IMR-90 (cell line): Measurements from ENCODE around the gene MUC5AC. TPM values are rescaled to one million over a fixed set of nuclear protein-coding genes. Genes with fewer than 3 reads are reported as not detected.

Experiments
- ATAC-seq: fragments of 200-7000 bp; cut with Tn5 transposase; 2 replicates; pipeline ENCODE4 v1.9.1; 2020; ENCODE audit warnings: low read depth, mild to moderate bottlenecking, moderate library complexity
- BruUV-seq: library from RNA; stranded (reverse); fragments of 400-500 nt; replicated peaks from 2 replicates; lab custom pipeline; 2021; lab: Mats Ljungman, UMichigan
- CTCF ChIA-PET: fragments of 300-600 bp; formaldehyde crosslinking; extraction: SDS; loops from one replicate; lab custom pipeline; 2021; ENCODE audit warnings: antibody characterized with exemption; lab: Yijun Ruan, JAX
- POLR2A ChIA-PET: fragments of 300-600 bp; sonication (Branson Sonifier 250); formaldehyde crosslinking; loops from one replicate; lab custom pipeline; 2022; ENCODE audit warnings: antibody characterized with exemption; ENCODE audit not compliant: unreplicated experiment; lab: Charles Lee
- DNase-seq: peaks from one replicate; pipeline ENCODE4 v3.0.0; 2013
- H2AFZ ChIP-seq: replicated peaks from 2 replicates; pipeline ENCODE3; 2013; ENCODE audit warnings: low read length, mild to moderate bottlenecking; ENCODE audit not compliant: poor library complexity
- H2AK5ac ChIP-seq: 2 replicates; pipeline ENCODE4 v1.6.1; 2013; ENCODE audit warnings: low read depth, low read length, inconsistent platforms
- H2AK9ac ChIP-seq: replicated peaks from 2 replicates; pipeline ENCODE3; 2013; ENCODE audit warnings: mild to moderate bottlenecking, low read depth, low read length, moderate library complexity; ENCODE audit not compliant: poor library complexity
- H2BK120ac ChIP-seq: 2 replicates; pipeline ENCODE4 v1.6.1; 2013; ENCODE audit warnings: low read depth, low read length, inconsistent platforms
- H2BK15ac ChIP-seq: 3 replicates; pipeline ENCODE4 v1.6.1; 2013; ENCODE audit warnings: low read depth, low read length, inconsistent platforms
- H2BK20ac ChIP-seq: 2 replicates; pipeline ENCODE4 v1.6.1; 2013; ENCODE audit warnings: low read depth, mild to moderate bottlenecking, inconsistent platforms, low read length, moderate library complexity
- H2BK5ac ChIP-seq: 2 replicates; pipeline ENCODE4 v1.6.1; 2013; ENCODE audit warnings: mild to moderate bottlenecking, low read depth, low read length, inconsistent platforms; ENCODE audit not compliant: poor library complexity, severe bottlenecking
- H3K14ac ChIP-seq: replicated peaks from 2 replicates; pipeline ENCODE4 v1.6.1; 2013; ENCODE audit warnings: low read depth, low read length, inconsistent platforms
- H3K18ac ChIP-seq: 2 replicates; pipeline ENCODE4 v1.6.1; 2013; ENCODE audit warnings: low read depth, low read length, control low read depth
- H3K23ac ChIP-seq: 2 replicates; pipeline ENCODE4 v1.6.1; 2013; ENCODE audit warnings: low read depth, low read length, inconsistent platforms
- H3K27ac ChIP-seq: 2 replicates; pipeline ENCODE4 v1.5.1; 2013; ENCODE audit warnings: mild to moderate bottlenecking, control low read depth, low read length; ENCODE audit not compliant: insufficient read depth
- H3K27me3 ChIP-seq: 2 replicates; pipeline ENCODE4 v1.6.1; 2013; ENCODE audit warnings: low read length; ENCODE audit not compliant: control insufficient read depth, insufficient read depth
- H3K36me3 ChIP-seq: 2 replicates; pipeline ENCODE4 v1.6.1; 2013; ENCODE audit warnings: low read length, mixed read lengths; ENCODE audit not compliant: control insufficient read depth, insufficient read depth
- H3K4ac ChIP-seq: 2 replicates; pipeline ENCODE4 v1.6.1; 2013; ENCODE audit warnings: low read depth, low read length, inconsistent platforms
- H3K4me1 ChIP-seq: 2 replicates; pipeline ENCODE4 v1.6.1; 2013; ENCODE audit warnings: low read length, mixed read lengths; ENCODE audit not compliant: control insufficient read depth, insufficient read depth
- H3K4me2 ChIP-seq: 2 replicates; pipeline ENCODE4 v1.6.1; 2013; ENCODE audit warnings: low read depth, mild to moderate bottlenecking, control low read depth, low read length, moderate library complexity
- H3K4me3 ChIP-seq: 2 replicates; pipeline ENCODE4 v1.5.1; 2013; ENCODE audit warnings: low read depth, mild to moderate bottlenecking, control low read depth, low read length, moderate library complexity; ENCODE audit not compliant: insufficient read depth
- H3K56ac ChIP-seq: 2 replicates; pipeline ENCODE4 v1.6.1; 2013; ENCODE audit warnings: low read length, inconsistent platforms; ENCODE audit not compliant: insufficient read depth; ENCODE audit errors: extremely low read depth
- H3K79me1 ChIP-seq, 2 experiments: 2 replicates each; pipeline ENCODE4 v1.6.1; 2013; ENCODE audit warnings: low read length in 2 of 2, inconsistent platforms in 1 of 2, low read depth in 1 of 2
- H3K9ac ChIP-seq: 2 replicates; pipeline ENCODE4 v1.6.1; 2013; ENCODE audit warnings: low read depth, low read length, control low read depth
- H3K9me1 ChIP-seq: 2 replicates; pipeline ENCODE4 v1.6.1; 2013; ENCODE audit warnings: low read length, inconsistent platforms; ENCODE audit not compliant: insufficient read depth
- H3K9me3 ChIP-seq: 2 replicates; pipeline ENCODE4 v1.6.1; 2013; ENCODE audit warnings: low read length; ENCODE audit not compliant: control insufficient read depth, insufficient read depth
- H4K20me1 ChIP-seq: 2 replicates; pipeline ENCODE4 v1.6.1; 2013; ENCODE audit warnings: low read length, inconsistent platforms; ENCODE audit not compliant: insufficient read depth
- H4K5ac ChIP-seq: 2 replicates; pipeline ENCODE4 v1.6.1; 2013; ENCODE audit warnings: mild to moderate bottlenecking, low read depth, low read length, control low read depth
- H4K8ac ChIP-seq, 2 experiments: 2 replicates each; pipeline ENCODE4 v1.6.1; 2013; ENCODE audit warnings: low read depth in 2 of 2, low read length in 2 of 2, control low read depth in 1 of 2, inconsistent platforms in 1 of 2
- H4K91ac ChIP-seq: 2 replicates; pipeline ENCODE4 v1.6.1; 2013; ENCODE audit warnings: low read depth, low read length, inconsistent platforms; ENCODE audit not compliant: insufficient read depth
- CEBPB ChIP-seq: IDR thresholded peaks from 2 replicates; pipeline ENCODE4 v1.6.1; 2012; ENCODE audit warnings: low read depth, low read length, improper control_type of control experiment
- CTCF ChIP-seq: conservative IDR thresholded peaks from 2 replicates; pipeline ENCODE4 v1.5.1; 2012; ENCODE audit warnings: mild to moderate bottlenecking, low read depth, low read length, improper control_type of control experiment
- FOS ChIP-seq: fragments of 150-350 bp; IDR thresholded peaks from 2 replicates; pipeline ENCODE4 v1.6.1; 2016; ENCODE audit warnings: low read depth, low read length
- MAFK ChIP-seq: IDR thresholded peaks from 2 replicates; pipeline ENCODE4 v1.6.1; 2012; ENCODE audit warnings: low read depth, low read length, improper control_type of control experiment
- MXI1 ChIP-seq: IDR thresholded peaks from 2 replicates; pipeline ENCODE4 v1.6.1; 2012; ENCODE audit warnings: low read depth, mild to moderate bottlenecking, low read length, moderate library complexity, borderline replicate concordance
- NFE2L2 ChIP-seq: fragments of 150-350 bp; IDR thresholded peaks from 2 replicates; pipeline ENCODE4 v1.6.1; 2016; ENCODE audit warnings: low read depth, mild to moderate bottlenecking, low read length
- POLR2A ChIP-seq: IDR thresholded peaks from 2 replicates; pipeline ENCODE4 v1.6.1; 2012; ENCODE audit warnings: mild to moderate bottlenecking, low read depth, low read length
- RAD21 ChIP-seq: IDR thresholded peaks from 2 replicates; pipeline ENCODE4 v1.6.1; 2012; ENCODE audit warnings: low read length, improper control_type of control experiment
- RFX5 ChIP-seq: IDR thresholded peaks from 2 replicates; pipeline ENCODE4 v1.8.0; 2012; ENCODE audit warnings: low read depth, mild to moderate bottlenecking, low read length, moderate library complexity
- USF2 ChIP-seq: fragments of 150-350 bp; IDR thresholded peaks from 2 replicates; pipeline ENCODE4 v1.6.1; 2017; ENCODE audit warnings: mild to moderate bottlenecking, antibody characterized with exemption, low read length, low read depth
- WGBS, 2 experiments: methylation state at CpG; one replicate each; pipeline versions ENCODE4 v1.1.5 to v1.1.7; 2013; ENCODE audit warnings: missing lambda C conversion rate in 2 of 2; ENCODE audit not compliant: insufficient read length in 1 of 2; ENCODE audit errors: extremely low coverage in 2 of 2; 5-methylcytosine and 5-hydroxymethylcytosine counted together
- dilution Hi-C: fragments of 300-500 bp; cut with HindIII; formaldehyde crosslinking; loops from one replicate; pipeline ENCODE4 v1.14.3; 2018; ENCODE audit warnings: low sequenced_read_pairs; ENCODE audit not compliant: unreplicated experiment
- in situ Hi-C: fragments of 300-500 bp; cut with MboI; formaldehyde crosslinking; loops from 3 replicates; pipeline ENCODE4 v1.14.3; 2019; ENCODE audit warnings: low sequenced_read_pairs, inconsistent platforms, mixed read lengths
- intact Hi-C: fragments of 100-400 bp; cut with micrococcal nuclease; formaldehyde crosslinking; loops from 2 replicates; pipeline ENCODE4 v1.10.0; 2022
- polyA plus RNA-seq, 3 experiments: library from polyadenylated mRNA; depleted of rRNA; stranded (reverse); fragments of >200 nt; gene quantifications; 2 replicates each; pipeline ENCODE4 v1.2.3, GENCODE V29; 2012; ENCODE audit warnings: low replicate concordance in 1 of 3
- total RNA-seq: library from RNA; depleted of rRNA; stranded (reverse); fragments of >200 nt; gene quantifications from 2 replicates; pipeline ENCODE4 v1.2.3, GENCODE V29; 2012
- TF ChIP-seq, protein P1 (sequence below): fragments of 150-350 bp; IDR thresholded peaks from 2 replicates; pipeline ENCODE4 v1.6.1; 2016; ENCODE audit warnings: low read depth, mild to moderate bottlenecking, low read length, moderate library complexity, borderline replicate concordance

MUC5AC gene
- total and polyA plus RNA-seq, 2 of the 4 experiments (the other 2 are of a cell fraction): 0.02 TPM; not detected in 1

DNA sequence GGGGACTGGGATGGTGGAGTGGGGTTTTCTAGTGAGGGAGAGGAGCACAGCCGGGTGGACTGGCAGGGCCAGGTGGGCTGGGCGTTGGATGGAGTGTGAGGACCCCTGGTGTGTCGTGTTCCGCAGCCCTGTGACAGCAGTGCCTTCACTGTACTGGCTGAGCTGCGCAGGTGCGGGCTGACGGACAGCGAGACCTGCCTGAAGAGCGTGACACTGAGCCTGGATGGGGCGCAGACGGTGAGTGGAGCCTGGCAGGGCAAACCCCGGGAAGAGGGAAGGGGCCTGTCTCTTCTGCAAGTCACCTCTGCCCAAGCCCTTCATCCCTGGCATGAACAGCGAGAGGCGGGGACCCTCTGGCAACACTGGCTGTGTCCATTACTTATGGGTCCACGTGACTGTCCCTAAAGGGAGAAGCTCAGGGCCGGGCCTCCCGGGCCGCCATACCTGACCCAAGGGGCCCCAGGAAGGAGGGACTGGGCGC is 10.0 kb downstream of the MUC5AC start:
- DNase-seq: no peak
- no peak overlapping the region for H2AK5ac ChIP-seq
- in situ Hi-C loops: no loop called here

More for the DNA sequence above, 10.0 kb downstream of the MUC5AC start:
- ChIA-PET POLR2A (no interaction called here), CTCF (no interaction called here)
- Histone ChIP-seq H3K14ac (no peak overlapping the region), H4K8ac (no peak overlapping the region), H2BK20ac (no peak overlapping the region), H2AFZ (no peak overlapping the region), H3K18ac (no peak overlapping the region), H4K20me1 (no peaks in the 10 kb centered on the region), H3K9ac (no peak overlapping the region), H3K79me1 (no peaks in the 10 kb centered on the region), H3K4me2 (no peak overlapping the region), H3K56ac (no peak overlapping the region), H2BK5ac (no peak overlapping the region), H3K36me3 (no peaks in the 10 kb centered on the region), H3K23ac (no peak overlapping the region), H2BK120ac (no peak overlapping the region), H3K4me3 (no peak overlapping the region), H3K4ac (no peak overlapping the region), H3K4me1 (no peaks in the 10 kb centered on the region), H4K5ac (no peak overlapping the region), H3K9me3 (peaks cover 2% of the 10 kb centered on the region; the same call in 1 of the 2 replicates), H3K27ac (no peak overlapping the region), H3K27me3 (peaks cover 9% of the 10 kb centered on the region; the same call in 1 of the 2 replicates), H2AK9ac (no peak overlapping the region), H4K91ac (no peak overlapping the region), H3K9me1 (no peaks in the 10 kb centered on the region), H2BK15ac (no peak overlapping the region)
- dilution Hi-C loops: no loop called here
- ATAC-seq: no peak
- WGBS, 2 experiments: 77% methylated on average over 12 of the region's 19 CpGs; no CpG with 5 or more reads in 1 of the 2 experiments
- intact Hi-C loops: no loop called here
- BruUV-seq: no TSS peak
- TF ChIP-seq USF2 (no peak), CEBPB (no peak), CTCF (no peak), RFX5 (no peak), MXI1 (no peak), NFE2L2 (no peak), FOS (no peak), MAFK (no peak), RAD21 (no peak), POLR2A (no peak)
- TF ChIP-seq, protein P1, sequence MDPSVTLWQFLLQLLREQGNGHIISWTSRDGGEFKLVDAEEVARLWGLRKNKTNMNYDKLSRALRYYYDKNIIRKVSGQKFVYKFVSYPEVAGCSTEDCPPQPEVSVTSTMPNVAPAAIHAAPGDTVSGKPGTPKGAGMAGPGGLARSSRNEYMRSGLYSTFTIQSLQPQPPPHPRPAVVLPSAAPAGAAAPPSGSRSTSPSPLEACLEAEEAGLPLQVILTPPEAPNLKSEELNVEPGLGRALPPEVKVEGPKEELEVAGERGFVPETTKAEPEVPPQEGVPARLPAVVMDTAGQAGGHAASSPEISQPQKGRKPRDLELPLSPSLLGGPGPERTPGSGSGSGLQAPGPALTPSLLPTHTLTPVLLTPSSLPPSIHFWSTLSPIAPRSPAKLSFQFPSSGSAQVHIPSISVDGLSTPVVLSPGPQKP: no peak
